ENCODE measurements around the gene COMMD3.

GRCh38 chr10:22368402-22368801 is 52.2 kb downstream of the COMMD3 start:
- no peak for TF ChIP-seq GTF2F1 (IDR thresholded peaks at IDR 0.05; ENCODE audit: borderline replicate concordance, low read depth, low read length)
- TF ChIP-seq CTCF (IDR thresholded peaks at IDR 0.05; ENCODE audit: control extremely low read depth in 1 of 3, insufficient read depth in 1 of 3, low read depth in 1 of 3, low read length in 3 of 3) = no peak
- TF ChIP-seq, protein P1, sequence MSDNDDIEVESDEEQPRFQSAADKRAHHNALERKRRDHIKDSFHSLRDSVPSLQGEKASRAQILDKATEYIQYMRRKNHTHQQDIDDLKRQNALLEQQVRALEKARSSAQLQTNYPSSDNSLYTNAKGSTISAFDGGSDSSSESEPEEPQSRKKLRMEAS (IDR thresholded peaks at IDR 0.05) = no peak
- TF ChIP-seq SIN3A (conservative IDR thresholded peaks at IDR 0.05 in 1 of 2, IDR thresholded peaks at IDR 0.05 in 1 of 2; ENCODE audit: low read depth in 1 of 2, low read length in 2 of 2) = no peak

Measured in H1 (cell line).